Neural cell (in vitro differentiated cells): ENCODE measurements around the gene IGFBP2.

Experiments used
- EP300 ChIP-seq: fragments of 450-650 bp; conservative IDR thresholded peaks from 2 replicates; pipeline ENCODE4 v1.6.1; 2014; ENCODE audit warnings: antibody characterized with exemption, mild to moderate bottlenecking, moderate library complexity; ENCODE audit not compliant: poor library complexity, severe bottlenecking
- EZH2 ChIP-seq: fragments of 200-600, 300-800 bp; shearing (Covaris generic), sonication (generic); IDR thresholded peaks from 2 replicates; pipeline ENCODE4 v1.6.1; 2014; ENCODE audit warnings: antibody characterized with exemption, low read length, borderline replicate concordance, mild to moderate bottlenecking; ENCODE audit not compliant: insufficient read depth, poor library complexity, severe bottlenecking
- MXI1 ChIP-seq: fragments of 450-650 bp; conservative IDR thresholded peaks from 2 replicates; pipeline ENCODE4 v1.6.1; 2014; ENCODE audit warnings: antibody characterized with exemption, mild to moderate bottlenecking; ENCODE audit not compliant: poor library complexity, severe bottlenecking
- POLR2AphosphoS5 ChIP-seq: IDR thresholded peaks from 2 replicates; pipeline ENCODE4 v1.6.1; 2012
- RAD21 ChIP-seq: fragments of 450-650 bp; conservative IDR thresholded peaks from 2 replicates; pipeline ENCODE4 v1.6.1; 2014; ENCODE audit warnings: antibody characterized with exemption, mild to moderate bottlenecking, moderate library complexity
- SMC3 ChIP-seq: fragments of 450-650 bp; conservative IDR thresholded peaks from 2 replicates; pipeline ENCODE4 v1.6.1; 2014; ENCODE audit warnings: antibody characterized with exemption, mild to moderate bottlenecking, moderate library complexity; ENCODE audit not compliant: poor library complexity
- TAF1 ChIP-seq: IDR thresholded peaks from 2 replicates; pipeline ENCODE4 v1.6.1; 2012; ENCODE audit warnings: low read depth
- TF ChIP-seq, protein P1 (sequence below): fragments of 450-650 bp; IDR thresholded peaks from 2 replicates; pipeline ENCODE4 v1.5.1; 2014; ENCODE audit warnings: antibody characterized with exemption, mild to moderate bottlenecking, moderate library complexity; ENCODE audit not compliant: poor library complexity, severe bottlenecking
- TF ChIP-seq, protein P2 (sequence below): IDR thresholded peaks from 2 replicates; pipeline ENCODE4 v1.6.1; 2012; ENCODE audit warnings: borderline replicate concordance

- TF ChIP-seq, protein P1, sequence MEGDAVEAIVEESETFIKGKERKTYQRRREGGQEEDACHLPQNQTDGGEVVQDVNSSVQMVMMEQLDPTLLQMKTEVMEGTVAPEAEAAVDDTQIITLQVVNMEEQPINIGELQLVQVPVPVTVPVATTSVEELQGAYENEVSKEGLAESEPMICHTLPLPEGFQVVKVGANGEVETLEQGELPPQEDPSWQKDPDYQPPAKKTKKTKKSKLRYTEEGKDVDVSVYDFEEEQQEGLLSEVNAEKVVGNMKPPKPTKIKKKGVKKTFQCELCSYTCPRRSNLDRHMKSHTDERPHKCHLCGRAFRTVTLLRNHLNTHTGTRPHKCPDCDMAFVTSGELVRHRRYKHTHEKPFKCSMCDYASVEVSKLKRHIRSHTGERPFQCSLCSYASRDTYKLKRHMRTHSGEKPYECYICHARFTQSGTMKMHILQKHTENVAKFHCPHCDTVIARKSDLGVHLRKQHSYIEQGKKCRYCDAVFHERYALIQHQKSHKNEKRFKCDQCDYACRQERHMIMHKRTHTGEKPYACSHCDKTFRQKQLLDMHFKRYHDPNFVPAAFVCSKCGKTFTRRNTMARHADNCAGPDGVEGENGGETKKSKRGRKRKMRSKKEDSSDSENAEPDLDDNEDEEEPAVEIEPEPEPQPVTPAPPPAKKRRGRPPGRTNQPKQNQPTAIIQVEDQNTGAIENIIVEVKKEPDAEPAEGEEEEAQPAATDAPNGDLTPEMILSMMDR, result no peak
- TF ChIP-seq EZH2 (no peak), SMC3 (no peak), POLR2AphosphoS5 (no peak), TAF1 (no peak), EP300 (no peak), RAD21 (no peak), MXI1 (no peak)
- TF ChIP-seq, protein P2, sequence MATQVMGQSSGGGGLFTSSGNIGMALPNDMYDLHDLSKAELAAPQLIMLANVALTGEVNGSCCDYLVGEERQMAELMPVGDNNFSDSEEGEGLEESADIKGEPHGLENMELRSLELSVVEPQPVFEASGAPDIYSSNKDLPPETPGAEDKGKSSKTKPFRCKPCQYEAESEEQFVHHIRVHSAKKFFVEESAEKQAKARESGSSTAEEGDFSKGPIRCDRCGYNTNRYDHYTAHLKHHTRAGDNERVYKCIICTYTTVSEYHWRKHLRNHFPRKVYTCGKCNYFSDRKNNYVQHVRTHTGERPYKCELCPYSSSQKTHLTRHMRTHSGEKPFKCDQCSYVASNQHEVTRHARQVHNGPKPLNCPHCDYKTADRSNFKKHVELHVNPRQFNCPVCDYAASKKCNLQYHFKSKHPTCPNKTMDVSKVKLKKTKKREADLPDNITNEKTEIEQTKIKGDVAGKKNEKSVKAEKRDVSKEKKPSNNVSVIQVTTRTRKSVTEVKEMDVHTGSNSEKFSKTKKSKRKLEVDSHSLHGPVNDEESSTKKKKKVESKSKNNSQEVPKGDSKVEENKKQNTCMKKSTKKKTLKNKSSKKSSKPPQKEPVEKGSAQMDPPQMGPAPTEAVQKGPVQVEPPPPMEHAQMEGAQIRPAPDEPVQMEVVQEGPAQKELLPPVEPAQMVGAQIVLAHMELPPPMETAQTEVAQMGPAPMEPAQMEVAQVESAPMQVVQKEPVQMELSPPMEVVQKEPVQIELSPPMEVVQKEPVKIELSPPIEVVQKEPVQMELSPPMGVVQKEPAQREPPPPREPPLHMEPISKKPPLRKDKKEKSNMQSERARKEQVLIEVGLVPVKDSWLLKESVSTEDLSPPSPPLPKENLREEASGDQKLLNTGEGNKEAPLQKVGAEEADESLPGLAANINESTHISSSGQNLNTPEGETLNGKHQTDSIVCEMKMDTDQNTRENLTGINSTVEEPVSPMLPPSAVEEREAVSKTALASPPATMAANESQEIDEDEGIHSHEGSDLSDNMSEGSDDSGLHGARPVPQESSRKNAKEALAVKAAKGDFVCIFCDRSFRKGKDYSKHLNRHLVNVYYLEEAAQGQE, result no peak
Measured at GRCh38 chr2:216616083-216616678, 17.0 kb upstream of the IGFBP2 start.
